Measurements from ENCODE around the gene IFI30.
"Not testable (repeated sequence)": the region's sequence is repeated elsewhere in the genome, so short reads cannot be mapped to it uniquely, and the experiment has no call there.

Gene IFI30

GRCh38 chr19:18203863-18204393 is 30.3 kb downstream of the IFI30 start, which contains the start of gene RAB3A:
Gene RAB3A (minus strand): TSS chr19:18204042. CDS start chr19:18202740, 1,302 bp downstream.
- TF ChIP-seq ZFX (IDR thresholded peaks at IDR 0.05; ENCODE audit: borderline replicate concordance), result no peak
- no peak for TF ChIP-seq CTCF (IDR thresholded peaks at IDR 0.05)
- H3K27ac ChIP-seq, result peak within 1 kb of the TSS; percentile 68

- peak overlapping the region; percentile 49; the same call in 1 of the 2 replicates for H3K27ac ChIP-seq
- TF ChIP-seq ZFX (IDR thresholded peaks at IDR 0.05; ENCODE audit: borderline replicate concordance) (no peak), CTCF (IDR thresholded peaks at IDR 0.05) (no peak)
Observed at GRCh38 chr19:18204394-18205199, 31.0 kb downstream of the IFI30 start.

- H3K27ac ChIP-seq, result peak overlapping the region; percentile 49; the same call in 1 of the 2 replicates
- TF ChIP-seq ZFX (IDR thresholded peaks at IDR 0.05; ENCODE audit: borderline replicate concordance) (no peak), CTCF (IDR thresholded peaks at IDR 0.05) (no peak)
Observed at GRCh38 chr19:18205200-18205892, 31.7 kb downstream of the IFI30 start.

- TF ChIP-seq ZFX (IDR thresholded peaks at IDR 0.05; ENCODE audit: borderline replicate concordance), result no peak
- no peak for TF ChIP-seq CTCF (IDR thresholded peaks at IDR 0.05)
- H3K27ac ChIP-seq, result no peak overlapping the region
Observed at GRCh38 chr19:18206018-18206417, 32.4 kb downstream of the IFI30 start.

GRCh38 chr19:18208098-18208951 is 34.7 kb downstream of the IFI30 start:
- no peak overlapping the region for H3K27ac ChIP-seq
- TF ChIP-seq ZFX (IDR thresholded peaks at IDR 0.05; ENCODE audit: borderline replicate concordance), result no peak
- TF ChIP-seq CTCF (IDR thresholded peaks at IDR 0.05), result peak; percentile 79

GRCh38 chr19:18209912-18210311 is 36.3 kb downstream of the IFI30 start:
- H3K27ac ChIP-seq, result not testable (repeated sequence)

- TF ChIP-seq ZFX (IDR thresholded peaks at IDR 0.05; ENCODE audit: borderline replicate concordance) (no peak), CTCF (IDR thresholded peaks at IDR 0.05) (no peak)
- H3K27ac ChIP-seq, result no peak overlapping the region
Observed at GRCh38 chr19:18211683-18212082, 38.1 kb downstream of the IFI30 start.

Measured in 22Rv1 (cell line).